ENCODE data around the gene NHERF1. TPM values are rescaled to one million over a fixed set of nuclear protein-coding genes. Genes with fewer than 3 reads are reported as not detected.

NHERF1 gene
- total and polyA plus RNA-seq, 2 of the 13 experiments (the other 11 are each of a cell fraction or from before 2014, with no cell fraction given): 169 to 269 TPM

DNA sequence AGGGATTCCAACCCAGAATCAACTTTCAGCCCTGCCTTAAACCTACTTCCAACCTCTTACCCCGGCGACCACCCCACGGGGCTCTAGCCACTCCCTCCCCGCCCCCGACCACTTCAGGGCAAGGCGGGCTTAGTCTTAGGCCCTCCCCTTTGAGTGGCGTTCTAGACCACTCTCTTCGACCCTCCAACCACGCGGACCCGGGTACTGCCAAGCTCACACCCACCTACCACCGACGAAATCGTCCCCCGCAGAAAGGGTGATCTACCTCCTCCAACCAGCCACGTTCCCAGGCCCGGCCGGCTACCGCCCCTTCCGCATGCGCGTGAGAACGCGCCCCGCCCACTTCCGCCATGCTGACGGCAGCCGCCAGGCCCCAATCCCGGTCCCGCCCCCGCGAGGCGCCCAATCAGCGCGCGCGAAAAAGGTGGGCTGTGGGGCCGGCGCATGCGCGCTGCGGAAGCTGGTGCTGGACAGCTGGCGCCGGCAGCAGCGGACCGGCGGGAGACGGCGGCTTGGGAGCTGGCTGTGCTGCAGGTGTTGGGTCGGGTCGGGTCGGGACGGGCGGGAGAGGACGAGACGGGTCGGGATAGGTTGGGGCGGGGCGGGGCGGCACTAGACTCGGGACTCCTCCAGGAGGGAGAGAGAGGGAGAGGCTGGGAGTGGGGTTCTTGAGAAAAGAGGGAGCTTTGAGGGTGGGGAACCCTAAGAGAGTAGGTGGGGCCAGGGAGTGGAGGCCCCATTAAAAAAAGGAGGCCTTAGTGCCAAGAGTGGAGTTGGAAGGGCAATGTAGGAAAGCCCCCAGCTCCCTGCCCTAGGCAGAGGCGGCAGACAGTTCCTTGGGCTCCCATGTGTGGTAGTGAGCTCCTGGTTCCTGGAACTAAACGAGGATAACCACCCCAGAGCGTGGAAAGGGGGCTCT lies 27.9 kb downstream of the NHERF1 start, which contains the start of gene NAT9 (continued):
- TF ChIP-seq, protein P1, sequence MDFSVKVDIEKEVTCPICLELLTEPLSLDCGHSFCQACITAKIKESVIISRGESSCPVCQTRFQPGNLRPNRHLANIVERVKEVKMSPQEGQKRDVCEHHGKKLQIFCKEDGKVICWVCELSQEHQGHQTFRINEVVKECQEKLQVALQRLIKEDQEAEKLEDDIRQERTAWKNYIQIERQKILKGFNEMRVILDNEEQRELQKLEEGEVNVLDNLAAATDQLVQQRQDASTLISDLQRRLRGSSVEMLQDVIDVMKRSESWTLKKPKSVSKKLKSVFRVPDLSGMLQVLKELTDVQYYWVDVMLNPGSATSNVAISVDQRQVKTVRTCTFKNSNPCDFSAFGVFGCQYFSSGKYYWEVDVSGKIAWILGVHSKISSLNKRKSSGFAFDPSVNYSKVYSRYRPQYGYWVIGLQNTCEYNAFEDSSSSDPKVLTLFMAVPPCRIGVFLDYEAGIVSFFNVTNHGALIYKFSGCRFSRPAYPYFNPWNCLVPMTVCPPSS (IDR thresholded peaks at IDR 0.05): no peak
- TF ChIP-seq TFAP4 (IDR thresholded peaks at IDR 0.05; ENCODE audit: borderline replicate concordance, low read depth): peak; percentile 97
- peak; percentile 69; the same call in 1 of the 2 replicates for TF ChIP-seq SNAI1 (CRISPR knock-in tag; IDR thresholded peaks at IDR 0.05; ENCODE audit: borderline replicate concordance)
- no peak for TF ChIP-seq FOXJ3 (CRISPR knock-in tag; IDR thresholded peaks at IDR 0.05; ENCODE audit: borderline replicate concordance)
- 0 out of 2 replicates have a peak, but pooled peaks have one; percentile 22 for TF ChIP-seq ISL2 (CRISPR knock-in tag; IDR thresholded peaks at IDR 0.05)
- TF ChIP-seq ZFP36 (IDR thresholded peaks at IDR 0.05; ENCODE audit: borderline replicate concordance, low read depth, low read length, partially characterized antibody): no peak
- TF ChIP-seq SMARCE1 (IDR thresholded peaks at IDR 0.05; ENCODE audit: borderline replicate concordance): no peak
- peak; percentile 86; the same call in 1 of the 2 replicates for TF ChIP-seq ZSCAN9 (CRISPR knock-in tag; IDR thresholded peaks at IDR 0.05; ENCODE audit: borderline replicate concordance)
- no peak for TF ChIP-seq AKNA (CRISPR knock-in tag; IDR thresholded peaks at IDR 0.05; ENCODE audit: borderline replicate concordance)
- no peak for TF ChIP-seq HMGA1 (CRISPR knock-in tag; conservative IDR thresholded peaks at IDR 0.05)
- no peak; the same call in 1 of the 2 replicates for TF ChIP-seq JDP2 (CRISPR knock-in tag; IDR thresholded peaks at IDR 0.05; ENCODE audit: borderline replicate concordance)
- peak; percentile 20; the same call in 1 of the 2 replicates for TF ChIP-seq ZNF564 (CRISPR knock-in tag; IDR thresholded peaks at IDR 0.05)
- no peak for TF ChIP-seq CHCHD3 (CRISPR knock-in tag; IDR thresholded peaks at IDR 0.05)
- TF ChIP-seq HOXA5 (CRISPR knock-in tag; IDR thresholded peaks at IDR 0.05): peak; percentile 72; the same call in 1 of the 2 replicates
- TF ChIP-seq, protein P2, sequence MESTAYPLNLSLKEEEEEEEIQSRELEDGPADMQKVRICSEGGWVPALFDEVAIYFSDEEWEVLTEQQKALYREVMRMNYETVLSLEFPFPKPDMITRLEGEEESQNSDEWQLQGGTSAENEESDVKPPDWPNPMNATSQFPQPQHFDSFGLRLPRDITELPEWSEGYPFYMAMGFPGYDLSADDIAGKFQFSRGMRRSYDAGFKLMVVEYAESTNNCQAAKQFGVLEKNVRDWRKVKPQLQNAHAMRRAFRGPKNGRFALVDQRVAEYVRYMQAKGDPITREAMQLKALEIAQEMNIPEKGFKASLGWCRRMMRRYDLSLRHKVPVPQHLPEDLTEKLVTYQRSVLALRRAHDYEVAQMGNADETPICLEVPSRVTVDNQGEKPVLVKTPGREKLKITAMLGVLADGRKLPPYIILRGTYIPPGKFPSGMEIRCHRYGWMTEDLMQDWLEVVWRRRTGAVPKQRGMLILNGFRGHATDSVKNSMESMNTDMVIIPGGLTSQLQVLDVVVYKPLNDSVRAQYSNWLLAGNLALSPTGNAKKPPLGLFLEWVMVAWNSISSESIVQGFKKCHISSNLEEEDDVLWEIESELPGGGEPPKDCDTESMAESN (CRISPR knock-in tag; conservative IDR thresholded peaks at IDR 0.05): peak; percentile 88; the same call in 1 of the 2 replicates
- TF ChIP-seq, protein P3, sequence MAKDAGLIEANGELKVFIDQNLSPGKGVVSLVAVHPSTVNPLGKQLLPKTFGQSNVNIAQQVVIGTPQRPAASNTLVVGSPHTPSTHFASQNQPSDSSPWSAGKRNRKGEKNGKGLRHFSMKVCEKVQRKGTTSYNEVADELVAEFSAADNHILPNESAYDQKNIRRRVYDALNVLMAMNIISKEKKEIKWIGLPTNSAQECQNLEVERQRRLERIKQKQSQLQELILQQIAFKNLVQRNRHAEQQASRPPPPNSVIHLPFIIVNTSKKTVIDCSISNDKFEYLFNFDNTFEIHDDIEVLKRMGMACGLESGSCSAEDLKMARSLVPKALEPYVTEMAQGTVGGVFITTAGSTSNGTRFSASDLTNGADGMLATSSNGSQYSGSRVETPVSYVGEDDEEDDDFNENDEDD (CRISPR knock-in tag; IDR thresholded peaks at IDR 0.05; ENCODE audit: borderline replicate concordance): peak; percentile 95
- no peak for TF ChIP-seq ZNF569 (CRISPR knock-in tag; IDR thresholded peaks at IDR 0.05; ENCODE audit: borderline replicate concordance)
